ENCODE measurements around the gene XPO6.
A peak's percentile ranks its signal among the peaks of the same experiment; 100 is the strongest.

The XPO6 gene

DNA sequence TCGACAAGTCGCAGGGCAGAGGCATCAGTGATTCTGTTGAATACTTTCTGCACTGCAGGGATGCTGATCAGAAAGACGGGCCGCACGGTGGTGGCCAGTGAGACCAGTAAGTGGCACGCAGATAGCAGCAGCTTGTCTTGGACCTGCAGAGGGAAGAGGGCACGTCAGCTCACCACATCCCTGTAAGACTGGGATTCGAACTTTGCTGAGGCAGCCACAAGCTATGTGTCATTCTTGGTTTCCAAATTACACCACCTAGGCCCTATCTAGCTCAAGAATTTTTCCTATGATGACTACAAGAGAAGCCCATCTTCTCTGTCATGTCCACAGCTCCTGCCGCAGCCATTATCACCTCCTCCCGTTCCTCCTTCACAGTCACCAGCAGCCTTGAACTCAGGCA lies 98.9 kb downstream of the XPO6 start:
- H3K27me3 ChIP-seq (ENCODE audit: insufficient read depth, low read depth) = no peaks in the 10 kb centered on the region
- TF ChIP-seq, protein P1, sequence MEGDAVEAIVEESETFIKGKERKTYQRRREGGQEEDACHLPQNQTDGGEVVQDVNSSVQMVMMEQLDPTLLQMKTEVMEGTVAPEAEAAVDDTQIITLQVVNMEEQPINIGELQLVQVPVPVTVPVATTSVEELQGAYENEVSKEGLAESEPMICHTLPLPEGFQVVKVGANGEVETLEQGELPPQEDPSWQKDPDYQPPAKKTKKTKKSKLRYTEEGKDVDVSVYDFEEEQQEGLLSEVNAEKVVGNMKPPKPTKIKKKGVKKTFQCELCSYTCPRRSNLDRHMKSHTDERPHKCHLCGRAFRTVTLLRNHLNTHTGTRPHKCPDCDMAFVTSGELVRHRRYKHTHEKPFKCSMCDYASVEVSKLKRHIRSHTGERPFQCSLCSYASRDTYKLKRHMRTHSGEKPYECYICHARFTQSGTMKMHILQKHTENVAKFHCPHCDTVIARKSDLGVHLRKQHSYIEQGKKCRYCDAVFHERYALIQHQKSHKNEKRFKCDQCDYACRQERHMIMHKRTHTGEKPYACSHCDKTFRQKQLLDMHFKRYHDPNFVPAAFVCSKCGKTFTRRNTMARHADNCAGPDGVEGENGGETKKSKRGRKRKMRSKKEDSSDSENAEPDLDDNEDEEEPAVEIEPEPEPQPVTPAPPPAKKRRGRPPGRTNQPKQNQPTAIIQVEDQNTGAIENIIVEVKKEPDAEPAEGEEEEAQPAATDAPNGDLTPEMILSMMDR (conservative IDR thresholded peaks at IDR 0.05; ENCODE audit: low read depth, low read length) = no peak
- no peak overlapping the region for H2AFZ ChIP-seq (ENCODE audit: low read depth)
- peak overlapping the region; percentile 94 for H3K27ac ChIP-seq
- H3K4me2 ChIP-seq = peak overlapping the region; percentile 96
- peaks cover 95% of the 10 kb centered on the region for H3K4me1 ChIP-seq (ENCODE audit: low read depth, poor library complexity, severe bottlenecking)
- H4K20me1 ChIP-seq (ENCODE audit: insufficient read depth) = no peaks in the 10 kb centered on the region
- H3K4me3 ChIP-seq (IDR thresholded peaks at IDR 0.05; ENCODE audit: insufficient read depth, low read depth, low read length) = no peak overlapping the region
- H3K36me3 ChIP-seq (ENCODE audit: insufficient read depth) = no peaks in the 10 kb centered on the region; the same call in 1 of the 2 replicates
- peak overlapping the region; percentile 9; the same call in 1 of the 2 replicates for H3K9ac ChIP-seq
- peaks cover 26% of the 10 kb centered on the region; the same call in 1 of the 2 replicates for H3K79me2 ChIP-seq (ENCODE audit: insufficient read depth, low read depth)

DNA sequence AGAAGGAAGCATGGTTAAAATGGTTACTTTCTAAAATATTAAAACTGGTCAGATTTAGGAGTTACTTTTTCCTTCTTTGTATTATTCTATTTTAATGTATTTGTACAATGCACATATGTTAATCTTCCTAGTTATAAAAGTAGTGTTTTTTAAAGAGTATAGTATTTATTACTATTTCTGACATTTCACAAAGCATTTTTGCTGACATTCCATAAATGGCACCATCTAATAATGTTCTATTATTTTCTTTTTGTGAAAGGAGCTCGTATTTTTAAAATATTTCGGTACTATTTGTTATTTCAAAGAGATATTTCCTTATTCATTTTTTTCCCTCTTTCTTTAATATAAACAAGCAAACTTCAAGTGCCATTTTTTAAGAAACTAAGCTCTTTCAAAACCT lies 100.8 kb downstream of the XPO6 start:
- Histone ChIP-seq H3K4me1 (ENCODE audit: low read depth, poor library complexity, severe bottlenecking) (peaks cover 100% of the 10 kb centered on the region), H3K9ac (no peak overlapping the region), H3K27me3 (ENCODE audit: insufficient read depth, low read depth) (no peaks in the 10 kb centered on the region), H3K4me3 (IDR thresholded peaks at IDR 0.05; ENCODE audit: insufficient read depth, low read depth, low read length) (no peak overlapping the region), H3K36me3 (ENCODE audit: insufficient read depth) (no peaks in the 10 kb centered on the region; the same call in 1 of the 2 replicates), H3K27ac (peak overlapping the region; percentile 94; the same call in 1 of the 2 replicates), H4K20me1 (ENCODE audit: insufficient read depth) (no peaks in the 10 kb centered on the region), H3K4me2 (peak overlapping the region; percentile 96), H3K79me2 (ENCODE audit: insufficient read depth, low read depth) (peaks cover 26% of the 10 kb centered on the region; the same call in 1 of the 2 replicates), H2AFZ (ENCODE audit: low read depth) (no peak overlapping the region)
- TF ChIP-seq, protein P1 (conservative IDR thresholded peaks at IDR 0.05; ENCODE audit: low read depth, low read length) = no peak

DNA sequence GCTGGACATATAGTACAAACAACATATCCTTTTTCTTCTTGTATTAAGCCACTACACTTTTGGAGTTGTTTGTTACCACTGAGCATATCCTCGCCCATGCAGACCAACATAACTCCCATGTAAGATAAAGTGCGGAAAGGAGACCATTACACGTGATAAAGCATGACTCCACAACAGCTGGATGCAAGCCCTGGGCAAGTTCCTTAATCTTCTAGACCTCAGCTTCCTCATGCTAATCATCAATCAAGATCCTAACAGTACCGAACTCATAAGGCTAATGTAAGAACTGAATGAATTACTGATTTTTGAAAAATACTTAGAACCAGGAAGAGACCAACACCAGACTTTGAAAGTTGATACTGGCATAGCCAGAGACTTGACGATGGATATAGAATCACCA lies 101.3 kb downstream of the XPO6 start:
- Histone ChIP-seq H3K4me2 (peak overlapping the region; percentile 96), H2AFZ (ENCODE audit: low read depth) (no peak overlapping the region), H3K4me3 (IDR thresholded peaks at IDR 0.05; ENCODE audit: insufficient read depth, low read depth, low read length) (no peak overlapping the region), H3K27ac (peak overlapping the region; percentile 94; the same call in 1 of the 2 replicates), H3K9ac (no peak overlapping the region), H3K4me1 (ENCODE audit: low read depth, poor library complexity, severe bottlenecking) (peaks cover 100% of the 10 kb centered on the region), H3K27me3 (ENCODE audit: insufficient read depth, low read depth) (no peaks in the 10 kb centered on the region), H3K79me2 (ENCODE audit: insufficient read depth, low read depth) (peaks cover 26% of the 10 kb centered on the region; the same call in 1 of the 2 replicates), H3K36me3 (ENCODE audit: insufficient read depth) (peaks cover 1% of the 10 kb centered on the region; the same call in 1 of the 2 replicates), H4K20me1 (ENCODE audit: insufficient read depth) (no peaks in the 10 kb centered on the region)
- TF ChIP-seq, protein P1 (conservative IDR thresholded peaks at IDR 0.05; ENCODE audit: low read depth, low read length) = no peak

DNA sequence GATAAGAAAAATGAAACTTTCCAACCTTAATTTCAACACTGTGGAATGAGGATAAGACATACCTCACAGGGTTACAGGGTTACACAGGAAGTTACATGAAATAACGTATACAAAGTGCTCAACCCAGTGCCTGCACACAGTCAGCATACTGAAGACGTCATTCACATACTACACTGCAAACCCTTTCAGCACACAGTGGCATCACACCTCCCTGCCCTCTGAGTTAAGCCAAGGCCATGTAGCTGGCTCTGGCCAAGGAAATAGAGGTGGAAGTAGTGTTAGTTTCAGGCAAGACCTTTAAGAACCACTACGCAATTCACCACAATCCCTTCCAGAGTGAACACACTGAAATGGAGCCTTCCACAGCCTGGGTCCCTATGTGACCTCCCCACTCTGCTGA lies 101.7 kb downstream of the XPO6 start:
- H3K27ac ChIP-seq = peak overlapping the region; percentile 94; the same call in 1 of the 2 replicates
- peaks cover 4% of the 10 kb centered on the region; the same call in 1 of the 2 replicates for H3K36me3 ChIP-seq (ENCODE audit: insufficient read depth)

More for the DNA sequence above, 101.7 kb downstream of the XPO6 start:
- Histone ChIP-seq H3K9ac (no peak overlapping the region), H3K79me2 (ENCODE audit: insufficient read depth, low read depth) (peaks cover 26% of the 10 kb centered on the region; the same call in 1 of the 2 replicates), H3K27me3 (ENCODE audit: insufficient read depth, low read depth) (no peaks in the 10 kb centered on the region), H3K4me1 (ENCODE audit: low read depth, poor library complexity, severe bottlenecking) (peaks cover 100% of the 10 kb centered on the region), H2AFZ (ENCODE audit: low read depth) (no peak overlapping the region), H3K4me3 (IDR thresholded peaks at IDR 0.05; ENCODE audit: insufficient read depth, low read depth, low read length) (no peak overlapping the region), H3K4me2 (peak overlapping the region; percentile 96; the same call in 1 of the 2 replicates), H4K20me1 (ENCODE audit: insufficient read depth) (no peaks in the 10 kb centered on the region)
- TF ChIP-seq, protein P1 (conservative IDR thresholded peaks at IDR 0.05; ENCODE audit: low read depth, low read length) = no peak
